Right lobe of liver (tissue), 6 donors: ENCODE measurements around the gene GALNT2. TPM values are rescaled to one million over a fixed set of nuclear protein-coding genes. Genes with fewer than 3 reads are reported as not detected.

ENCODE experiments used
- ATAC-seq, 4 donors: fragments of 200-7000 bp; cut with Tn5 transposase; one replicate each; pipeline ENCODE4 v1.9.1; 2020; ENCODE audit warnings: mild to moderate bottlenecking in 4 of 4, moderate library complexity in 4 of 4
- DNase-seq, 3 donors: peaks; one replicate each; pipeline ENCODE4 v3.0.0-alpha.2; 2020
- H3K27ac ChIP-seq, 3 donors: fragments of 200-600 bp; one replicate each; pipeline ENCODE4 v1.8.0; 2022
- H3K27me3 ChIP-seq, 2 donors: fragments of 200-600 bp; one replicate each; pipeline ENCODE4 v1.8.0; 2022
- H3K36me3 ChIP-seq, 4 donors: fragments of 200-600 bp; sonication (generic) in 1 of 4; one replicate each; pipeline versions ENCODE4 v1.5.1 to v1.8.0; 2017 to 2022; ENCODE audit warnings: control low read depth in 1 of 4
- H3K4me1 ChIP-seq, 4 donors: fragments of 200-600 bp; sonication (generic) in 1 of 4; one replicate each; pipeline versions ENCODE4 v1.5.1 to v1.8.0; 2017 to 2022; ENCODE audit warnings: control low read depth in 1 of 4
- H3K4me3 ChIP-seq, 3 donors: fragments of 200-600 bp; one replicate each; pipeline ENCODE4 v1.8.0; 2022
- H3K9me3 ChIP-seq, 4 donors: fragments of 200-600 bp; sonication (generic) in 1 of 4; one replicate each; pipeline versions ENCODE4 v1.5.1 to v1.8.0; 2017 to 2022; ENCODE audit warnings: control low read depth in 1 of 4
- CTCF ChIP-seq, 4 donors: fragments of 200-600 bp in 3 of 4; fragments of 450-650 bp in 1 of 4; IDR thresholded peaks; one replicate each; pipeline versions ENCODE4 v1.5.1 to v1.8.0; 2016 to 2022; ENCODE audit warnings: antibody characterized with exemption in 4 of 4, mild to moderate bottlenecking in 2 of 4
- POLR2A ChIP-seq: fragments of 450-650 bp; IDR thresholded peaks from one replicate; pipeline ENCODE4 v1.6.1; 2017; ENCODE audit warnings: antibody characterized with exemption, mild to moderate bottlenecking
- WGBS: methylation state at CpG from one replicate; pipeline ENCODE4 v1.1.6; 2018; ENCODE audit warnings: low coverage, low lambda C conversion rate; ENCODE audit not compliant: insufficient coverage; ENCODE audit errors: missing lambda C conversion rate; 5-methylcytosine and 5-hydroxymethylcytosine counted together
- intact Hi-C, 2 donors: fragments of 100-400 bp; cut with DNase I; formaldehyde crosslinking; loops; one replicate each; pipeline versions ENCODE4 v1.11.2 to v1.14.1; 2022
- total RNA-seq, 6 experiments: library from RNA; depleted of rRNA in 2 of 6; stranded (reverse); fragments of >200 nt in 2 of 6; fragmentation: NEBNext Ultra II Directional in 3 of 6; extraction: Animal tissue kit (Norgen Biotek cat#: 25700) in 3 of 6; gene quantifications; one replicate each; pipeline versions ENCODE4 v1.1.0 to v1.2.4, GENCODE V29; 2016 to 2023
- donor health status: DM: no; HTN: yes; CAD: no.
- donor health status: DM: no; HTN: no; CAD: no.
- donor health status: DM: no; HTN: no; CAD: no.
- donor health status: DM: no; HTN: yes; CAD: no.
- donor health status: DM: no; HTN: yes; CAD: no.

GALNT2 gene
- total RNA-seq, 6 experiments from 2014 or later = 58.0 to 152 (median 131) TPM

- 88% methylated on average over 4 of the region's 4 CpGs for WGBS
- no peaks in the 10 kb centered on the region for H3K9me3 ChIP-seq
- DNase-seq (no peak), ATAC-seq (no peak)
- no peak for TF ChIP-seq POLR2A
- TF ChIP-seq CTCF (IDR thresholded peaks at IDR 0.05) = no peak
- H3K36me3 ChIP-seq = no peaks in the 10 kb centered on the region
- intact Hi-C loops = no loop called here
- no peaks in the 10 kb centered on the region for H3K27me3 ChIP-seq
- H3K27ac ChIP-seq = no peak overlapping the region
- H3K4me1 ChIP-seq = peaks cover 0 to 34% (median 9%) of the 10 kb centered on the region in 4 donors
- no peak overlapping the region for H3K4me3 ChIP-seq
Measured at GRCh38 chr1:230129341-230129740, 62.3 kb downstream of the GALNT2 start.

GRCh38 chr1:230130172-230130944, 63.3 kb downstream of the GALNT2 start:
- ATAC-seq = no peak
- Histone ChIP-seq H3K9me3 (no peaks in the 10 kb centered on the region), H3K4me1 (peaks cover 0 to 30% (median 6%) of the 10 kb centered on the region in 4 donors), H3K27me3 (no peaks in the 10 kb centered on the region), H3K27ac (no peak overlapping the region), H3K36me3 (no peaks in the 10 kb centered on the region), H3K4me3 (no peak overlapping the region)
- intact Hi-C loops = no loop called here
- 94% methylated on average over 10 of the region's 19 CpGs for WGBS
- DNase-seq = no peak
- TF ChIP-seq CTCF (IDR thresholded peaks at IDR 0.05) (no peak), POLR2A (no peak)

GRCh38 chr1:230131457-230131856, 64.4 kb downstream of the GALNT2 start:
- intact Hi-C loops = no loop called here
- H3K4me1 ChIP-seq = peaks cover 0 to 25% (median 6%) of the 10 kb centered on the region in 4 donors
- no peaks in the 10 kb centered on the region for H3K27me3 ChIP-seq
- H3K9me3 ChIP-seq = no peaks in the 10 kb centered on the region
- ATAC-seq (peak; percentile 7 to 70 (median 52)), DNase-seq (no peak)
- H3K36me3 ChIP-seq = no peaks in the 10 kb centered on the region
- WGBS = 44% methylated on average over 11 of the region's 11 CpGs
- TF ChIP-seq POLR2A = no peak
- TF ChIP-seq CTCF (IDR thresholded peaks at IDR 0.05) = no peak
- H3K27ac ChIP-seq = no peak overlapping the region
- no peak overlapping the region for H3K4me3 ChIP-seq

- H3K4me1 ChIP-seq = peaks cover 0 to 25% (median 6%) of the 10 kb centered on the region in 4 donors
- no peak for DNase-seq
- WGBS = 53% methylated on average over 6 of the region's 6 CpGs
Measured at GRCh38 chr1:230132758-230133157, 65.7 kb downstream of the GALNT2 start.

More at GRCh38 chr1:230132758-230133157, 65.7 kb downstream of the GALNT2 start:
- intact Hi-C loops = no loop called here
- TF ChIP-seq CTCF (IDR thresholded peaks at IDR 0.05) = no peak
- TF ChIP-seq POLR2A = no peak
- H3K9me3 ChIP-seq = no peaks in the 10 kb centered on the region
- no peaks in the 10 kb centered on the region for H3K36me3 ChIP-seq
- no peak overlapping the region for H3K27ac ChIP-seq
- H3K27me3 ChIP-seq = no peaks in the 10 kb centered on the region
- no peak for ATAC-seq
- no peak overlapping the region for H3K4me3 ChIP-seq
